HG03520 (cell line): Measurements from ENCODE around the gene C5orf47.

Experiments
- ATAC-seq: cut with Tn5 transposase; IDR thresholded peaks from one replicate; pipeline ENCODE4 v1.9.1; 2021; ENCODE audit warnings: mild to moderate bottlenecking, moderate library complexity; ENCODE audit not compliant: unreplicated experiment

The C5orf47 gene

GRCh38 chr5:173988554-173989431 lies at the start of gene C5orf47:
C5orf47 (plus strand) TSS chr5:173989170; CDS start chr5:173989264, 94 bp downstream.
- ATAC-seq: no peak

GRCh38 chr5:173940269-173940668 lies 48.7 kb upstream of the C5orf47 start:
- ATAC-seq: no peak

GRCh38 chr5:173941102-173941501 lies 47.9 kb upstream of the C5orf47 start:
- ATAC-seq: no peak

GRCh38 chr5:173941758-173942401 lies 47.1 kb upstream of the C5orf47 start:
- ATAC-seq: no peak

- no peak for ATAC-seq
These were observed 44.5 kb upstream of the C5orf47 start for GRCh38 chr5:173944511-173944910.

GRCh38 chr5:173945160-173945559 lies 43.8 kb upstream of the C5orf47 start:
- no peak for ATAC-seq

- ATAC-seq: no peak
These were observed 42.6 kb upstream of the C5orf47 start for GRCh38 chr5:173946323-173946722.

GRCh38 chr5:173950829-173951228 lies 38.1 kb upstream of the C5orf47 start:
- no peak for ATAC-seq

GRCh38 chr5:173953528-173954090 lies 35.4 kb upstream of the C5orf47 start:
- ATAC-seq: no peak

GRCh38 chr5:173954671-173955521 lies 34.1 kb upstream of the C5orf47 start:
- ATAC-seq: no peak

GRCh38 chr5:173960986-173961385 lies 28.0 kb upstream of the C5orf47 start:
- no peak for ATAC-seq

GRCh38 chr5:173961418-173961817 lies 27.6 kb upstream of the C5orf47 start:
- no peak for ATAC-seq

GRCh38 chr5:173962436-173962972 lies 26.5 kb upstream of the C5orf47 start:
- ATAC-seq: no peak

- ATAC-seq: no peak
These were observed 25.7 kb upstream of the C5orf47 start for GRCh38 chr5:173963182-173963838.

GRCh38 chr5:173963867-173964441 lies 25.0 kb upstream of the C5orf47 start:
- no peak for ATAC-seq

- no peak for ATAC-seq
These were observed 24.5 kb upstream of the C5orf47 start for GRCh38 chr5:173964506-173964905.

- ATAC-seq: no peak
These were observed 21.7 kb upstream of the C5orf47 start for GRCh38 chr5:173967241-173967640.

- no peak for ATAC-seq
These were observed 20.7 kb upstream of the C5orf47 start for GRCh38 chr5:173968154-173968797.
